ENCODE data around the gene COL1A1. TPM values are rescaled to one million over a fixed set of nuclear protein-coding genes. Genes with fewer than 3 reads are reported as not detected.
A peak's percentile ranks its signal among the peaks of the same experiment; 100 is the strongest.

COL1A1 gene
- total RNA-seq, 1 experiment from 2014 or later: 4.5 TPM

GRCh38 chr17:50234581-50234980, 33.1 kb upstream of the COL1A1 start:
- no peak for TF ChIP-seq CTCF (IDR thresholded peaks at IDR 0.05; ENCODE audit: unreplicated experiment)
- POLR2A ChIA-PET: no interaction called here
- BruUV-seq (replicated peaks): no TSS peak
- Mint-ChIP-seq H3K27ac (ENCODE audit: low read depth, unreplicated experiment) (no peak overlapping the region), H3K36me3 (ENCODE audit: insufficient read depth, unreplicated experiment) (no peaks in the 10 kb centered on the region), H3K4me1 (ENCODE audit: insufficient read depth, unreplicated experiment) (no peaks in the 10 kb centered on the region), H3K4me3 (ENCODE audit: unreplicated experiment) (no peak overlapping the region), H3K27me3 (ENCODE audit: insufficient read depth, unreplicated experiment) (peaks cover 16% of the 10 kb centered on the region), H3K9me3 (ENCODE audit: unreplicated experiment) (peaks cover 12% of the 10 kb centered on the region)
- intact Hi-C loops (cut with micrococcal nuclease): no loop called here
- peak; percentile 29 for DNase-seq (ENCODE audit: unreplicated experiment)
- CTCF ChIA-PET: no interaction called here

GRCh38 chr17:50225701-50226240, 24.3 kb upstream of the COL1A1 start:
- no peak for TF ChIP-seq CTCF (IDR thresholded peaks at IDR 0.05; ENCODE audit: unreplicated experiment)
- BruUV-seq (replicated peaks): no TSS peak
- POLR2A ChIA-PET: no interaction called here
- H3K4me3 Mint-ChIP-seq (ENCODE audit: unreplicated experiment): no peak overlapping the region
- intact Hi-C loops (cut with micrococcal nuclease): no loop called here
- CTCF ChIA-PET: interaction anchor here (0.6 to 0.9 kb wide), 2 partner anchors 71 to 237 kb away, joined by 3 read pairs; no protein-coding TSS in a partner anchor
- peaks cover 15% of the 10 kb centered on the region for H3K9me3 Mint-ChIP-seq (ENCODE audit: unreplicated experiment)
- no peak for DNase-seq (ENCODE audit: unreplicated experiment)
- no peak overlapping the region for H3K27ac Mint-ChIP-seq (ENCODE audit: low read depth, unreplicated experiment)
- peaks cover 17% of the 10 kb centered on the region for H3K4me1 Mint-ChIP-seq (ENCODE audit: insufficient read depth, unreplicated experiment)
- no peaks in the 10 kb centered on the region for H3K27me3 Mint-ChIP-seq (ENCODE audit: insufficient read depth, unreplicated experiment)
- no peaks in the 10 kb centered on the region for H3K36me3 Mint-ChIP-seq (ENCODE audit: insufficient read depth, unreplicated experiment)

- intact Hi-C loops (cut with micrococcal nuclease): no loop called here
- Mint-ChIP-seq H3K9me3 (ENCODE audit: unreplicated experiment) (peaks cover 8% of the 10 kb centered on the region), H3K27ac (ENCODE audit: low read depth, unreplicated experiment) (peak overlapping the region; percentile 73), H3K4me3 (ENCODE audit: unreplicated experiment) (no peak overlapping the region), H3K36me3 (ENCODE audit: insufficient read depth, unreplicated experiment) (no peaks in the 10 kb centered on the region), H3K27me3 (ENCODE audit: insufficient read depth, unreplicated experiment) (no peaks in the 10 kb centered on the region), H3K4me1 (ENCODE audit: insufficient read depth, unreplicated experiment) (peaks cover 42% of the 10 kb centered on the region)
- TSS peak; percentile 100 for BruUV-seq (replicated peaks)
- DNase-seq (ENCODE audit: unreplicated experiment): peak; percentile 43
- no peak for TF ChIP-seq CTCF (IDR thresholded peaks at IDR 0.05; ENCODE audit: unreplicated experiment)
- ChIA-PET POLR2A (interaction anchor here (0.6 to 1.7 kb wide), 7 partner anchors 9 to 320 kb away, joined by 3 to 10 read pairs (median 4); partner anchors contain the start of gene COL1A1), CTCF (interaction anchor here (0.6 to 2.2 kb wide), 2 partner anchors 9 to 20 kb away, joined by 3 to 12 read pairs; partner anchors contain the start of gene COL1A1)
Measured at GRCh38 chr17:50222922-50223321, 21.5 kb upstream of the COL1A1 start.

- H3K27ac Mint-ChIP-seq (ENCODE audit: low read depth, unreplicated experiment): peak overlapping the region; percentile 73
- ChIA-PET CTCF (interaction anchor here (0.5 to 2.2 kb wide), 5 partner anchors 10 to 75 kb away, joined by 3 to 12 read pairs (median 6); partner anchors contain the start of gene COL1A1), POLR2A (interaction anchor here (0.6 to 1.7 kb wide), 9 partner anchors 9 to 321 kb away, joined by 3 to 10 read pairs (median 4); partner anchors contain the start of genes COL1A1 and TMEM92)
- no peak for TF ChIP-seq CTCF (IDR thresholded peaks at IDR 0.05; ENCODE audit: unreplicated experiment)
- intact Hi-C loops (cut with micrococcal nuclease): no loop called here
- H3K9me3 Mint-ChIP-seq (ENCODE audit: unreplicated experiment): peaks cover 2% of the 10 kb centered on the region
- DNase-seq (ENCODE audit: unreplicated experiment): peak; percentile 93
- BruUV-seq (replicated peaks): no TSS peak
- peaks cover 44% of the 10 kb centered on the region for H3K4me1 Mint-ChIP-seq (ENCODE audit: insufficient read depth, unreplicated experiment)
- no peak overlapping the region for H3K4me3 Mint-ChIP-seq (ENCODE audit: unreplicated experiment)
- H3K36me3 Mint-ChIP-seq (ENCODE audit: insufficient read depth, unreplicated experiment): no peaks in the 10 kb centered on the region
- H3K27me3 Mint-ChIP-seq (ENCODE audit: insufficient read depth, unreplicated experiment): no peaks in the 10 kb centered on the region
Measured at GRCh38 chr17:50221864-50222545, 20.6 kb upstream of the COL1A1 start.

Measured in MCF 10A (cell line).